DMS53 treated with DMSO at 0.1 percent for 48 hours (cell line): ENCODE data around the gene RSRC1.
A peak's percentile ranks its signal among the peaks of the same experiment; 100 is the strongest.
"Not testable (repeated sequence)": the region's sequence is repeated elsewhere in the genome, so short reads cannot be mapped to it uniquely, and the experiment has no call there.

Experiments
- DNase-seq: peaks from one replicate; lab custom pipeline; 2025; ENCODE audit not compliant: unreplicated experiment; lab: John Stamatoyannopoulos, UW

Gene RSRC1

DNA sequence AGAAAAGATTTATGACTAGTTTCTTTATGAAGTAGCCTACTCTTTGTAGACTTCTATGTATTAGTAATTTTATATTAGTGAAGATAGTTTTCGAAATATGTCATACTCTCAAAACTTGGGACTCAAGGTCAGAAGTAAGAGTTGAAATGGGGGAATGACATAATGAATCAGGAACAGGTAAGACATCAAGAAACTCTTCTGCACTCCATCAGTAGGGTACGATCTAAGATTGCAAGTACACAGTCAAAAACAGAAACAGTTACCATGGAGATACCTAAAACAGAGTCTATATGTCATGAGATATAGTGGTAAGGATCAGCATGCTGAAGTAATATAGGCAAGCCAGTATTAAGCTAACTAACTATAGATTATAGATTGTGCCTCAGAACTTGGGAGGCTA lies 274.1 kb downstream of the RSRC1 start:
- DNase-seq: no peak

DNA sequence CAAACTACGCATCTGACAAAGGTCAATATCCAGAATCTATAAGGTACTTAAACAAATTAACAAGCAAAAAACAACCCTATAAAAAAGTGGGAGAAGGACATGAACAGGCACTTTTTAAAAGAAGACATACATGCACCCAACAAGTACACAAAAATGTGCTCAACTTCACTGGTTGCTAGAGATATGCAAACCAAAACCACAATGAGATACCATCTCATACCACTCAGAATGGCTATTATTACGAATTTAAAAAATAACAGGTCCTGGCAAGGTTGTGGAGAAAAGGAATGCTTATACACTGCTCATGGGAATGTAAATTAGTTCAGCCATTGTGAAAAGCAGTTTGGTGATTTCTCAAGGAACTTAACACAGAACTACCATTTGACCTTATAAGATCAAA lies 285.5 kb downstream of the RSRC1 start:
- DNase-seq: no peak

DNA sequence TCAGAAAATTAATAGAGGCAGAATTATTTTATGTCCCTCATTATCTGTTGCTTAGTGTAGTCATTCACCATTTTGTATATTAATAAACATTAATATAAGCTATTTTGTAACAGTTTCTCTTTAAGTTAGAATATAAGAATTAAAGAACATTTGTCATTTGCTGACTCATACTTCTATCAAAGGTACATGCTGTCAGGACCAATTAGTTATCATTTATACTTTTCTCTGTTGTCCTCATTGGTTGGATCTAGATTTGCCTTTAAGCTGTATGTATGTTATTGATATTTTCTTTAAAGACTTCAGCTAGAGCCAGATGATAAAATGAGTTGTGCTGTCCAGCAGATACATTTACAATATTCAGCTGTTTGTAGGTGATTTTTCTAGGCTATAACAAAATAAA lies 292.7 kb downstream of the RSRC1 start:
- no peak for DNase-seq

DNA sequence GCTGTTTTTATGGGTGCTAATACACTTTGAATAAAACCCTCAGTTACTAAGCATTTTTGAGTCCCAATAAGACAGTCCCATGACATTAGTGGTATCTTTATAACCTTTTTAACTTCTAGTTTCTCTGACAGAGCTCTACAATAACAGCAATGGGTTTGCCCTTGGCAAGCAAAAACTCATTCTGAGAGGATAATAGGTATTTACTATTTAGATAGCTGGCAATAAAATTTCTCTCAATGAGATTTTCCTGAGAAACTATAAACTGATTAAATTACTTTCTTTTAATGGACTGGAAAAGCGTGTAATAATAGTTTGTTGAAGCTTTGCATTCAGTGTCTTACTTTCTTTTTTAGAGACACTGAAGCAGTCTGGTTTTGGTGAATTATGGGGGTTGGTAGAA lies 293.1 kb downstream of the RSRC1 start:
- no peak for DNase-seq

DNA sequence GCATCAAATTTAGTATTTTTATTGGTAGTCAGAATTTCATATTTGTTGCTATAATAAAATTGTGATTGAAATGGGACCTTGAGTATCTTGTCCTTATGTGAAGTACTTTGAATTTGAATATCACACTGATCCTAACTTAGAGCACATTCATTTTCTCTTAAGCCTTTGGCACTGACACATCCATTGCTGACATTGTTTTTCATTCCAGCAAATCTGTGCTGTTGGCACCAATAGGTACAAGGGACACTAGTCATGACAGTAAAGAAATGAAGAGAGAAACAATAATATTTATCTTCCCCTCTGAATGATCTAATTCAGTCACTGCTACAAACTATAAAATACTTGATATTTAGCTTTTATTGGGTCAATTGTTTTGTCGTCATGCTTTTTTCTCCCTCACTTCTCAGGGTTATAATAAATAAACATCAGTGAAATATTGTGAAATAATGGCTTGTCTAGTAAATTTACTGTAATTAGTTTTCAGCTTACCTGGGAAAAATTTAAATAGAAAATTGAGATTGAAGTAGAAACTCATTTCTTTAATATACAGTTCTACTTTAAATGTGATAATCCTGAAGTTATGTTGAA lies 294.3 kb downstream of the RSRC1 start:
- DNase-seq: no peak

DNA sequence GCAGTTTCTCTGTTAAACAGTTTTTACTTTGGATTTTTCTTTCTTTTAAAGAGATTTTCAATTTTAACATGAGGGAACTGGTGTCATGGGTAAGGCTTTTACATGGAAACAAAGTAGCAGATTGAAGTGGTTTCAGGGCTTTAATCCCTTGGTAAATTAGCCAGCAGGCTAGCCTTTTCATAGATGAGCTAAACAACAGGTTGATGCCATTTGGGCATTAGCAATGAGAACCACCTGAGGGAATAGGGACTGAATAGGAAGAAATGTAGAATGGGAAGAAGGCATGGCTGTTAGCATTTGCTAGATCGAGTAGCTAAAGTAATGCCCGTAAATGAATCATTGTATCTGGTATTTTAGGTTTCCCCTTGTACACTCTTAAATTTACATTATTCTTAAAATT lies 295.6 kb downstream of the RSRC1 start:
- no peak for DNase-seq

DNA sequence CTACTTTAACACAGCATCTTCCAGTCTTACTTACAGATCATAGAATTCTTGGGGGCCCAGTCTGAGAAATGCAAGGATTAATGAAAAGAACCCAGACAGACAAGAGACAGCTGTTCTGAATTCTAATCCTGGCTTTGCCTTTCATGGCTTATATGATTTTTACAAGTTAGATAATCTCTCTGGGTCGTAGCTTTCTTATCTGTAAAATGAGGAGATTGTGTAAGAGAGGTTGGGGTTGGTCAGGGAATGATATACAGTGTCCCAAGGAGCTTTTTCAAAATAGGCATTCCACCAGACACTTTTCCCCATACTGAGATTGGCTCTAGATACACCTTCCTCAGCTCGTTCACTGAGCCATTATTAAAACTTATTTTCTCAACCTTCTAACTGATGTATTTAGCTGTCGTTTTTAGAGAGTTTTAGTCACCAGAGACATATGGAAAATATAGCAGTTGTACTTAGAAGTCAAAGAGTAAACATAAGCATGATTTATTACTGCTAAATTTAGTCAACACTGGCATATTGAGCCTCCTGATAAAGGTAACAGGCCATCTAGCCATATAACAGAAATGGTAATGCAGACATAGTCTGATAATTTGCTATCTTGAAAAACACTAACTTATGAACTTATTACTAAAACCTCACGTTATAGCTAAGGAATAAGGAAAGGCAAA lies 298.1 kb downstream of the RSRC1 start:
- no peak for DNase-seq

DNA sequence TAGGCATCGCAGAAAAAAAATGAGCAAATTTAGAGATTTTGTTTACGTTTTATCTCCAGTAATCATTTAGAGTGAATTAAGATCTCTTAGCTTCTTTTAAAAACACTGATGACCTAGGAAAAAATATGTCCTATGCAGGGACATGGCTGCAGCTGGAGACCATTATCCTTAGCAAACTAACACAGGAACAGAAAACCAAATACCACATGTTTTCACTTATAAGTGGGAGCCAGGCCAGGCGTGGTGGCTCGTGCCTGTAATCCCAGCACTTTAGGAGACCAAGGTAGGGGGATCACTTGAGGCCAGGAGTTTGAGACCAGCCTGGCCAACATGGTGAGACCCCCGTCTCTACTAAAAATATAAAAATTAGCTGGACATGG lies 298.6 kb downstream of the RSRC1 start:
- DNase-seq: not testable (repeated sequence)

DNA sequence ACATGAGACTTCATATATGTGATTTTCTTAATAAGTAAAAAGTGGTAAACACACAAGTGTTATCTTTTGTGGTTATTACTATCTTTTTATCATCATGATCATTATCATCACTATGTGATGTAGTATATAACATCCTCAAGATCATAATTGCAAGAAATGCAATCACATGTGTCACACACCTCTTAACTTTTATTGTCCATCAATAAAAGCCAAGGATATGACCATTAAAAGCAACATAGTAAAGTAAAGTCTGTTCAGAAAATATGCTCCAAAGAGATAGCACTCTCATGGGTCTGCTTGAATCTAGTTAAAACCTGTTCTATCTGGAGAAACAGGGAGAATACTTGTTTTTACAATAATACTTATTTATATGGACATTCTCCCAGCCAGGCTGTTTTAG lies 308.1 kb downstream of the RSRC1 start:
- no peak for DNase-seq

DNA sequence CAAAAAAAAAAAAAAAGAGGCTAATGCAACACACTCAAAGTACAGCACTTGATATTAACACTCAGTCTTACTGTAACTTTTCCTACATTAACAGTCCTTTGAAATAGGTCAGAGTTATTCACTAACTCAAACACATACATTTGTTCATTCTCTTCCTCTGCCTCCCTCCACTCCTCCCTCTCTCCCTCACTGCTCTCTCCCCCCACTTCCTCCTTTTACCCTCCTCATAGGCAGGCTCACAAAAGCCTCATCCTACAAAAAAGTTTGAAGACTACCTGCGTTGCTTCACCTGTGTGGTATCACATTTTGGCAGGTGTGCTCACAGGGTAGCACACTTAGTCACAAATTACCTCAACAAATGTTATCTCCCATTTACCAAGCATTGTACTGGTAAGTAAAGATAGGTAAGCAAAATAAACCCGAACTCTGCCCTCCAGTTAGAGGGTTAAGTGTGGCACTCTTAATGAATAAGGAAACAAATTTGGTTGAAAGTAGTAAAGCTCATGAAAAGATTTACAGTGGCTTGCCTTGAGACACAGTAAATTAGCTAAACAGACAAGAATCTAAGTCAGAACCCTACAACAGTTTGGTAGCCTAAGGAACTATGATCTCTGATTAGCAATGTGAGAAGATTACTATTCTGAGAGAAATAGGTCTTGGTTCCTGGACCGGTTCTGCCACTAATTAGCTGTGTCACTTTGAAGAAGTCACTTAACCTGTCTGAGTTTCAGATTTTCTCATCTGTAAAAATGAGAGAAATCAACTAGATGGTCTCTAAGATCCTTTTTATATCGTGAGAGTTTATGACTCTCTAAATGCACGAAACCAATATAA lies 310.1 kb downstream of the RSRC1 start:
- DNase-seq: no peak

DNA sequence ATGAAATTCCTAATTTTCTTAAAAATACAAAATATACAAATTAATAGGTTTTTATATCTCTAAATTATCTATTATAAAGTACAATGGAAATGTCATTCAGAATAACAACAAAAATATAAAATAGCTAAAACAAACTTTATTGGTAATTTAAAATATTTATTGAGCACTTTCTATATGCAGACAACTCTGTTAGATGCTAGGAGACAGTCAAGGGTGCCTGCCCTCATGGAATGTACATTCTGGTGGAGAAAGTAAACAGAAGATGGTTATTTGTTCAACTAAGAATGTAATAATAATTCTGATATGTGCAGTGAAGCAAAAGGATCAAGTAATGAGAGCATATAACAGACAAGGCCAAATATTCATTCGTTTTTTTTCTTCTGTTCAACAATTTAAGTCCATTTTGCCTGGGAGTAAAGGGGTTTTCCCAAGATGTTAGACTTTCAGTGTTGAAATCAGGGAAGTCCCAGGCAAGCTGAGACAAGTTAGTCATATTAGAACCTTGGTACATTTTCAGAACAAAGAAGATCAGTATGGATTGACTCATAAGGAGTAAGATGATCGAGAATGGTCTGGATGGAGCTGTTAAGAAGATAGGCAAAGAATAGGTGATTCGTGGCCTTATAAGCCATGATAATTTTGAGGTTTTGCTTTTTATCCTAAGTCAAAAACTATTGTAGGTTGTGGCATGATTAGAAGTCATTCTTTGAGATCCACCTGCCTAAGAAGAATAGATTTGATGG lies 310.9 kb downstream of the RSRC1 start:
- DNase-seq: no peak

DNA sequence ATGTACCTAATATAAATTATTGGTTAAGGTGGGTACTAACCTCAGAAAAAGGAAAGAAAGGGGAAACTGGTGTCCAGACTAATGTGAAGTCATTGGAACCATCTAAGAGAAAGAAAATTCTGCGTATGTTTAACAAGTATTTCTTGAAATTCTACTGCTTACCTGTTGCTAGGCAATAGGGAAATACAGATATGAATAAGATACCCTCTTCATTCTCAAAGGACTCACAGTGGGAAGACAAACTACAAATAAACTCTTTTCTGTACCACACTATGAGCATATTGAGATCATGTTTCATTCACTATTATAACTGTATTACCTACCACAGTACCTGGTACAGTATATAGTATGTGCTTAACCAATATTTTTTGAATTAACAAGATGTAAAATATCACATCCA lies 320.6 kb downstream of the RSRC1 start:
- no peak for DNase-seq

DNA sequence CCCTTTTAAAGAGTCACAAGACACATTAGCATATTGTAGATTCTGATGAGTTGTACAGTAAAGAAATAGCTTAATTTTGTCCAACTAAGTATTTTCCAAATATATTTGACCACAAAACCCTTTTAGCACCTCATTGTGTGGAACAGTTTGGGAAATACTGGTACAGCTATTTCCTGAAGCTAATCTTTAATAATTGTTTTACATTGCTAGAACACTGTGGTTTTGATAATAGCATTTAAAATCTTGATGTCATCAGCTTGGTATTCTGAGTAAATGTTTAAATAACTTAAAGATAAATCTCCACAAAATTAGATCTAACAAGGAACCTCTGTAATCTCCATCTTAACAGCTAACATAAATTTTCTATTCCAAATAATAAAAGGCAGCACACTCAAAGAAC lies 321.1 kb downstream of the RSRC1 start:
- no peak for DNase-seq

DNA sequence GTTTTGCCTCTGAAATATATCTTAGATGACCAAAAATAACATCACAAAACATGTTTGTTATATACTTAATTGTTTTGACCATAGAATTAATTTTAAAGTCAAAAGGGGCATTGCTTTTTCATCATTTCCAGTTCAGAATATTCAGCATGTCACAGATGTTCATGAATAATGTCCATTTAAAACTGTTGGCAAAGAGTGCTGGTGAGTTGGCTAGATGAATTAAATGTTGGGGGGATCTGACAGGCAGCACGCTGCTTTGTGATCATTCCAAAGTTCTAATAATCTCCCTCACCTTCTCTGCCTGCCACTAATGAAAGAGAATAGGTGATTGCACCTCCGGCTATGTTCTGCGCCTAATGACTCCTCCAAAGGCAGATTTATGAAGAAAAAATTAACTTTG lies 321.9 kb downstream of the RSRC1 start:
- no peak for DNase-seq

DNA sequence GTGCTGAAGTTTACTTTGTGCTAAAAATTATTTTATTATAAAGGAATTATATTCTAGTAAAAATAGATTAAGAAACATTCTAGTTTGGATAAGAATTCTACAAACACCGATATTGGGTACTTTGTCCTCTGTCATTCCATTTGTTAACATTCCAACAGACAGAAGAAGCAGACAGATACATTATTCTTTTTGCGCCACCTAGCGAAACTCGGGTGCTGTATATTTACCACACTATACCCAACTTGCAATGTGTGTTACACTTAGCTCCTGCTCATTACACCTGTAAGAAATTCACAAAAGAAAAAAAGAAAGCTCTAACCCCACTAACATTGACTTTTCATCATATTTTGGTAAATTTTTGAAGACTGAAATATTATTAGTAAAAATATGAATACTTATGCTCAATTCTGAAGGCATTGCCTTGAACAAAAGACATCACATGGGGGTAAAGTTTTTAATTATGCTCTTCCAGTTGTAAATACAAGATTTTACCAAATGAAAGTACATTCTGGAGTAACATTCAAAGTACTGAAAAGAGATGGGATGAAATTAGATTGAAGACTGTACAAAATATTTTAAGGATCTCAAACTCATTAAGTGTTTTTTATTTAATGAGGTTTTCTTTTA lies 324.6 kb downstream of the RSRC1 start:
- peak; percentile 32 for DNase-seq

DNA sequence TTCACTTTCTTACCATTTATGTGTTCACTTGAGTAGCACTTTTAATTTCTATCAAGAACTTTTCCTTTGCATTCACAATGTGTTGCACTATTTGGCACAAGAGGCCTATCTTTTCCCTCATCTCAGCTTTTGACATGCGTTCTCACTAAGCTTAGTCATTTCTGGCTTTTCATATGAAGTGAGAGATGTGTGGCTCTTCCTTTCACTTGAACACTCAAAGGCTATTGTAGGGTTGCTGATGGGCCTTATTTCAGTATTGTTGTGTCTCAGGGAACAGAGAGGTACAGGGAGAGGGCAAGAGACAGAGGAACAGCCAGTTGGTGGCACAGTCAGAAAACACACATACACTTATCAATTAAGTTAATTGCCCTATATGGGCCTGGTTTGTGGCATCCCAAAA lies 333.7 kb downstream of the RSRC1 start:
- no peak for DNase-seq

DNA sequence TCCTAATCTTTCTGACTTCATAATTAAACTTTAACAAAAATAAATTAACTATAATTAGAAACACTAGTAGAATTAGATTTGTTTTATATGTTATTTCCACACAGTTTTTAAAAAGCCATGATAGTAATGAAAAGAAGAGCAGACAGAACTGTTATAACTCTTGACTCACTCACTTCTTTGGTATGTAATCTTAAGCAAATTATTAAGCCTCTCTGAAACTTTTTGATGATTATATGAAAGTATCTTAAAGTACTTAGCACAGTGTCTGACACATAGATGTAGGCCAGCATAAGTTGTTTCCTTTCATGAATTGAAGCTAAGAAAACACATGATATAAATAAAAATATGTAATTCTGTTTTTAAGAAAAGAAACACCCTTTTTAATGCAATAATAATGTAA lies 337.5 kb downstream of the RSRC1 start:
- DNase-seq: no peak

DNA sequence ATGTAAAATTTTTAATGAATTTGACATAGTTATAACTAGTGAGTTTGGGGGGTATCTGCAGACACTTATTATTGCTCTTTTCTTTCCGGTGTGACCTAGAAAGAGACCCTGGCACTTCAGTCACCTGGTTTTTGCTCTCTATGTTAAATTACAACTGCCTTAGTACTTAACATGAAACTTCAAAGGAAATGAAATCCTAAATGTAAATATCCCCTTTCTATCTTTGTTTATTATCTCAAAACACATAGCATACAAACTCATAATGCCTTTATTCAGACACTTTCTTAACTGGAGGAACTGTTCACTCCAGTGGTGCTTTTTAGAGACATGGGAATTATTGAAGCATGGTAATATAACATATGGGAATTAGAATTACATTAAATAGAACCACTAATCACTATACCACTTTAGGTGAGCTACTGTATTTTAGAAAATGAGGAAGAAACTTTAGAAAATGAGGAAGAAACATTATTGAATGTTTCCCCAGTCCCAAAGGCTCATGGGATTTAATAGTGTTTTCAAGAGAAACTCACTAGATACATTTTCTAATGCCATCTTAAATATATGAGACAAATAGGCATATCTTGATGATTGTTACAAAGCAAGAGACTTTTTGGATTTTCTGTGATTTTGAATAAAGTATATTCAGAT lies 341.6 kb downstream of the RSRC1 start:
- peak; percentile 13 for DNase-seq

DNA sequence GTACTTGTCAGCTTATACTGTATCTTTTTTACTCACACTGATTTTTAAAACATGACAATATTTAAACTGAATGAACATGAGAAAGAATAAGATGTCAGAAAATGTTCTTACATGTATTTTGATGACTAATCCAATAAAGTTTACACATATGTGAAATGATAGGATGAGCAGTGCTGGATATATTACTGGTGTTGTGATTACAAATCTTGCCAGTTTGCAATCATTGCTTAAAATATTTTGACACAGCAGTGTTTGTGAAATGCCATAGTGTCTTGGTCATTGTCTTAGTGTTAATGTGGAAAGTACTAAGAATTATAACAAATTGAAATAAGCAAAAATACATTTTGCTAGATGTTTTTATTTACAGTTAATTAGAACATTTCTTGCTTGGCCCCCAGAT lies 342.4 kb downstream of the RSRC1 start:
- DNase-seq: no peak

DNA sequence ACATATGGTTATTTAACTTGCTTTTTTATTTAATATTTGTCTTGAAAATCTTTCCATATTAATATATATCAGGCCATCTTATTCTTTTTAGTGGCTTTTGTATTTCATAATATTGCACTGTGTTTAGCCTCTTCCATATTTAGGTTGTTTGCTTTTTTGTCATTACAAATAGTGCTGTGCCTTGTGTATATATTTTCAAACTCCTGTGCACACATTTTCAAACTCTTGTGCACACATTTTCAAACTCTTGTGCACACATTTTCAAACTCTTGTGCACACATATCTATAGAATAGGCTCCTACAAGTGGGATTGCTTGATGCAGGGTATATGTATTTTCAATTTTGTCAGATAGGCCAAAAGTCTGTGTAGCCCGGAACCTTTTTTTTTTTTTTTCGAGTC lies 343.1 kb downstream of the RSRC1 start:
- peak; percentile 17 for DNase-seq

DNA sequence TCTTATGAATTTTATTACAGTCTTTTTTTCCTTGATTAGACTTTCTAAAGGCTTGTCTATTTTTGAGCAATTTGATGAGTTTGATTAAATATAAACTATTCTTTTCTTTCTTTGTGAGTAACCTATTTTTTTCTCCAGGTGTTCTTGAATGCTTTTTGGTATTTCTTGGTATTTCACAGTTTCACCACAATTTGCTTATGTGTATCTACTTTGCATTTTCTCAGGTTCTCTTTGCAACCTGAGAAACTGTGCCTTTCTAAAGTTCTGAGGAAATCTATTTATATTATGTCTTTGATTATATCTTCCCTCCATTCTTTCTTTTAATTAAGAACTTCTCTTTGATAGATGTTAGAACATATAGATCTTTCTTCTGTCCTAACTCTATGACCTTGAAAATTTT lies 344.0 kb downstream of the RSRC1 start:
- no peak for DNase-seq
